Spinal cord (tissue), 10 donors: ENCODE results near the gene POLD3. TPM values are rescaled to one million over a fixed set of nuclear protein-coding genes. Genes with fewer than 3 reads are reported as not detected.
"Not testable (repeated sequence)": the region's sequence is repeated elsewhere in the genome, so short reads cannot be mapped to it uniquely, and the experiment has no call there.

Experiments used
- DNase-seq, 6 donors: peaks; one replicate each; pipeline versions ENCODE4 v3.0.0 to v3.0.0-alpha.2; 2013 to 2015; ENCODE audit warnings: low spot score in 6 of 6, low read depth in 4 of 6
- H3K27ac ChIP-seq: one replicate; pipeline ENCODE4 v1.5.1; 2013; ENCODE audit warnings: low read depth, low read length, control low read depth
- H3K27me3 ChIP-seq: one replicate; pipeline ENCODE4 v1.6.1; 2013; ENCODE audit warnings: low read length; ENCODE audit not compliant: control insufficient read depth, insufficient read depth
- H3K36me3 ChIP-seq: one replicate; pipeline ENCODE4 v1.6.1; 2013; ENCODE audit warnings: low read length; ENCODE audit not compliant: control insufficient read depth, insufficient read depth
- H3K4me1 ChIP-seq: one replicate; pipeline ENCODE4 v1.6.1; 2013; ENCODE audit warnings: low read length; ENCODE audit not compliant: control insufficient read depth, insufficient read depth
- H3K4me3 ChIP-seq: one replicate; pipeline ENCODE4 v1.5.1; 2013; ENCODE audit warnings: low read depth, low read length, control low read depth
- H3K9me3 ChIP-seq: one replicate; pipeline ENCODE4 v1.6.1; 2013; ENCODE audit warnings: low read length; ENCODE audit not compliant: control insufficient read depth, insufficient read depth
- WGBS: methylation state at CpG from one replicate; pipeline ENCODE4 v1.1.5; 2013; ENCODE audit warnings: missing lambda C conversion rate; ENCODE audit not compliant: insufficient coverage; 5-methylcytosine and 5-hydroxymethylcytosine counted together
- polyA plus RNA-seq, 2 donors: library from polyadenylated mRNA; unstranded; fragments of 120-200 nt; gene quantifications; one replicate each; pipeline ENCODE4 v1.2.1, GENCODE V29; 2013; ENCODE audit not compliant: insufficient read length in 2 of 2
- total RNA-seq, 2 donors: library from RNA; depleted of rRNA in 1 of 2; stranded (reverse); fragments of 120-200 nt in 1 of 2; fragments of >200 nt in 1 of 2; gene quantifications; one replicate each; pipeline versions ENCODE4 v1.2.3 to v1.2.4, GENCODE V29; 2013 to 2014
- donor health status: healthy.

Gene POLD3
- total and polyA plus RNA-seq, 4 donors: 15.5 to 17.7 (median 16.3) TPM

GRCh38 chr11:74579577-74580270, 12.7 kb upstream of the POLD3 start:
- WGBS: 67% methylated on average over 6 of the region's 6 CpGs

DNA sequence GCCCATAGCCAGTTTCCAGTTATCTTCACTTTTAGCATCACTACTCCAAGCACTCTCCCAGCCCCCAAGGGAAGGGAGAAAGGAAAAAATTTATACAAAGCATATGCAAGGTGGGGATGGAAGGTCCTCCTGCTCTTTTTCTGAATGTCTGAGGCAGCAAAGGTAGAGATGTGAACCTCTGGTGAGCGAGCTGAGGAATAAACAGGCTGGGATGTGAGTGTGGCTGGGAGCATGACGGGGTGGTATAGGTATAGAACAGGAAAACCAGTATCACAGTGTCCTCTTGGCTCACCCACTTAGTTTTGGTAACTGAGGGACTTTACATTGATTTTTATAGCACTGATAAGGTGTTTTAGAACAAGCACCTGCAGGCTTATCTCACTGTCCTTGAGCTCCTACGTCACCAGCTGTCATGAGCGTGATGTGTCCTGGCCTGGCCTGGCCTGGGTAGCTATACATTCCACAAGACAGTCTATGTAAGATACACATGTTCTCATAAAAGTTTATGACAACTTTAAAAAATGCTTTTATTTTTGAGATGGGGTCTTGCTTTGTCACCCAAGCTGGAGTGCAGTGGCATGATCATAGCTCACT, 10.3 kb upstream of the POLD3 start:
- no peaks in the 10 kb centered on the region for H3K36me3 ChIP-seq
- no peaks in the 10 kb centered on the region for H3K27me3 ChIP-seq
- WGBS: 50% methylated on average over 1 of the region's 4 CpGs
- H3K9me3 ChIP-seq: no peaks in the 10 kb centered on the region
- no peaks in the 10 kb centered on the region for H3K4me1 ChIP-seq
- H3K4me3 ChIP-seq: no peak overlapping the region
- DNase-seq: no peak
- H3K27ac ChIP-seq: no peak overlapping the region

More at GRCh38 chr11:74579577-74580270, 12.7 kb upstream of the POLD3 start:
- no peak for DNase-seq
- Histone ChIP-seq H3K36me3 (no peaks in the 10 kb centered on the region), H3K27me3 (no peaks in the 10 kb centered on the region), H3K27ac (no peak overlapping the region), H3K4me1 (no peaks in the 10 kb centered on the region), H3K9me3 (no peaks in the 10 kb centered on the region), H3K4me3 (no peak overlapping the region)

GRCh38 chr11:74583024-74583624, 9.3 kb upstream of the POLD3 start:
- Histone ChIP-seq H3K4me3 (no peak overlapping the region), H3K27me3 (no peaks in the 10 kb centered on the region), H3K36me3 (no peaks in the 10 kb centered on the region), H3K4me1 (no peaks in the 10 kb centered on the region), H3K27ac (no peak overlapping the region), H3K9me3 (no peaks in the 10 kb centered on the region)
- no peak for DNase-seq
- no CpG with 5 or more reads among the region's 3 CpGs for WGBS

- not testable (repeated sequence) for H3K4me3 ChIP-seq, H3K27me3 ChIP-seq, H3K9me3 ChIP-seq, H3K4me1 ChIP-seq, H3K27ac ChIP-seq, H3K36me3 ChIP-seq, DNase-seq
- WGBS: 100% methylated on average over 1 of the region's 7 CpGs
Measured at GRCh38 chr11:74590492-74590891, 1.9 kb upstream of the POLD3 start.

DNA sequence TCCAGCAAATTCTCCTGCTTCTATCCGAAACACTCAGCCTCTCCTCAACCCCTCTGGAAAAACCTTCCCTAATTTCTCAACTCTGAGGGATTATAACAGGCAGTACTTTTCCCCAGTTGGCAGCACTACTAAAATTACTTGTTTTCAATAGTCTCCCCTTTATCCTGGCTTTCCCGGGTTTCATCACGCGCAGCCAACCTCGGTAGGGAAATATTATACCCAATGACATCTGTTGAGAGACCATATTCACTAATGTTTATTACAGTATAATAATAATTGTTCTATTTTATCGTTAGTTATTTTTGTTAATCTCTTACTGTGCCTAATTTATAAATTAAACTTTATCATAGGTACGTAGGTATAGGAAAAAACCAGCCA, 330 bp upstream of the POLD3 start:
- Histone ChIP-seq H3K36me3 (peaks cover 14% of the 10 kb centered on the region), H3K27me3 (no peaks in the 10 kb centered on the region), H3K4me3 (peak overlapping the region; percentile 97), H3K4me1 (no peaks in the 10 kb centered on the region), H3K9me3 (no peaks in the 10 kb centered on the region), H3K27ac (peak overlapping the region; percentile 92)
- 21% methylated on average over 1 of the region's 7 CpGs for whole genome bisulfite sequencing
- no peak for DNase-seq

DNA sequence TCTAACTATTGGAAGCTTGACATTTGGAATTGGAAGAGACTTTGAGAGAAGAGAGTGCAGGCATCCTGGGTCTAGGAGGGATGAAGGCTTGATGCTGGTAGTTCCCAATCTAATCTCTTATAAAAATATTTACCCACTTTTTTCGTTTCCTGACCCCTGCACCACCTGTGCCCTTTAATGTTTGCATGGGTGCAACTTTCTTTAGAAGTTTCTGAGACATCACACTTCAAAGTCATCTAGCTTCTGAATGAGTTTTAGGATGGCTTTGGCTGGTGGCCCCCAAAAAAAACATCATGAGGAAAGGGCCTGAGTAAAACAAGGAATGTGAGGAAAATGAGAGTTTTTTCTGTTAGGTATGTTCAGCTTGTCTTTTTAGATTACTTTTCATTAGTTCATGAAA, 1.1 kb downstream of the POLD3 start:
- Histone ChIP-seq H3K27ac (no peak overlapping the region), H3K36me3 (peaks cover 18% of the 10 kb centered on the region), H3K9me3 (no peaks in the 10 kb centered on the region), H3K4me3 (peak overlapping the region; percentile 97), H3K27me3 (no peaks in the 10 kb centered on the region), H3K4me1 (no peaks in the 10 kb centered on the region)
- DNase-seq: no peak
- WGBS: no CpG with 5 or more reads among the region's 1 CpG

DNA sequence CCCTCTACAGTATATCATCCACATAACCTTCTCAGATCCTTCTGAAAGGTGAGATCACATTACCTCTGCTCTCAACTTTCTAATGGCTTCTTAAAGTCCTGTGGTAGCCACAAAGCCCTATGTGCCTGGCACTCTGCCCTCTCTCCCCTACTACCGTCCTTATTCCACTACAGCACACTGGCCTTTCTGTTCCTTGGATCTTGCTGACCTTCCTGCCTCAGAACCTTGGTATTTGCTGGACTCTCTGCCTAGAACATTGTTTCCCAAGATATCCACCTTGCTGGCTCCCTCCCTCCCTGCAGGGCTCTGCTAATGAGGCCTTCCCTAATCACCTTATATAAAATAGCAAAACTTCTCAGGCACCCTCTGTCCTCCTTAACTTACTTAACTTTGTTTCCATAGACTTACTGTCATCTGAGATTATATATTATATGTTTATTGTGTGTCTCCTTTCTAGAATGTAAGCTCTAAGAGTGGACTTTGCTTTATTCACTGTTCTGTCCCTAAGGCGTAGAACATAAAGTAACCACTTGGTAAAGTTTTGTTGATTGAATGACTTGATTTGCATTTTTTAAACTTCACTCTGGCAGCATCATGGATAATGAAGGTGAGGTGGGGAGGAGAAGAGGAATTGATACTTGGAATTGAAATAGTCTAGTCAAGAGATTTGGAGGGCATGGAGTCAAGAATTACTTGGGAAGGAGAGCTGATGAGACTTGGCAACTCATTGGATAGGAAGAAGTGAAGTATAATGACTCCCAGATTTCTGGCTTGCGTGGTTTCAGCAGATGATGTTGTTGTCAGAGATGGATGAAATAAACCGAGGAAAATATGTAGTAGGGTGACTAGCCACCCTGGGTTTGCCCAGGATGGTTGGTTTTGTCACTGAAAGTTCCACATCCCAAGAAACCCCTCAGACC, 10.5 kb downstream of the POLD3 start:
- H3K9me3 ChIP-seq: no peaks in the 10 kb centered on the region
- H3K27ac ChIP-seq: no peak overlapping the region
- H3K27me3 ChIP-seq: no peaks in the 10 kb centered on the region
- H3K36me3 ChIP-seq: peaks cover 27% of the 10 kb centered on the region
- no peaks in the 10 kb centered on the region for H3K4me1 ChIP-seq
- peak in 1 of 6 donors; percentile 7 for DNase-seq
- H3K4me3 ChIP-seq: no peak overlapping the region
- 98% methylated on average over 3 of the region's 4 CpGs for WGBS

DNA sequence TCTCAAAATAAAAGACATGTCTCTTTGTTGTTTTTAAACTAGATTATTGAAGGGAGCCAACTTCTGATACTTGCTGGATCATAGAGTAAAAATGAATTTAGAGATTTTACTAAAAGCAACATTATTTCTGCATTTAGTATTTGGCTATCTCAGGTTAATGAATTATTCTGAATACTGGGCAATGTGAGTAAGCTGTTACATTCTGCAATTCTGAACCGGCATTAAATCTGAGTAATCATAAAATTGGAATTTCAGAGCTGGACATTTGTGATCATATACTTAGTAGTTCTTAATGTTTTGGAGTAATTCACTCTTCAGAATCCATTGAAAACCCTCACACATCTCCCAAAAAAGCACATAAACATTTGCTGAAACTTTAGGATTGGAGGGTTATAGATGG, 11.5 kb downstream of the POLD3 start:
- Histone ChIP-seq H3K9me3 (no peaks in the 10 kb centered on the region), H3K27me3 (no peaks in the 10 kb centered on the region), H3K27ac (no peak overlapping the region), H3K36me3 (peaks cover 27% of the 10 kb centered on the region), H3K4me1 (no peaks in the 10 kb centered on the region), H3K4me3 (no peak overlapping the region)
- DNase-seq: no peak
- WGBS: no CpG with 5 or more reads among the region's 1 CpG

DNA sequence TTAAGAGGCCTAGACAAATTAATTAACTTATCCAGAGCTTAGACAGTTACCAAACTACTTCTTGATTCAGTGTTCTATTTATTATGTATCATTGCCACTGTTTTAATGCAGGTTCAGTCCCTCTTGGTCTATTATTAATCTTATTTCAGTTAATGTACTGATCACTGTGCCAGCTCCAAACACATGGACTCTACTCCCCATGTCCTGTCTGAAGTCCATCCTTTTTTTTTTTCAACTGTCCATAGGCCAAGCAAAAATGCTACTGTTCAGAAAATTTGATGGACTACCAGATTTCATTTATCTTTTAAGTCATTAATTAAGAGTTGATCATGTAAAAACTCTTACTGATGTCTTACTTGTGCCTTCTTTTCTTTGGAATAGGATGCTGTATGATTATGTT, 11.9 kb downstream of the POLD3 start:
- Histone ChIP-seq H3K4me1 (no peaks in the 10 kb centered on the region), H3K36me3 (peaks cover 27% of the 10 kb centered on the region), H3K4me3 (no peak overlapping the region), H3K27me3 (no peaks in the 10 kb centered on the region), H3K27ac (no peak overlapping the region), H3K9me3 (no peaks in the 10 kb centered on the region)
- no peak for DNase-seq
